GM10266 (cell line): ENCODE results near the gene FBXW4.

Experiments used
- DNase-seq: peaks from one replicate; pipeline ENCODE4 v3.0.0; 2012; ENCODE audit errors: extremely low spot score
- TF ChIP-seq, protein P1 (sequence below): IDR thresholded peaks from 2 replicates; pipeline ENCODE4 v1.5.1; 2012; ENCODE audit warnings: mild to moderate bottlenecking, low read depth; ENCODE audit not compliant: control insufficient read depth, insufficient read depth; ENCODE audit errors: missing control alignments

FBXW4 gene

DNA sequence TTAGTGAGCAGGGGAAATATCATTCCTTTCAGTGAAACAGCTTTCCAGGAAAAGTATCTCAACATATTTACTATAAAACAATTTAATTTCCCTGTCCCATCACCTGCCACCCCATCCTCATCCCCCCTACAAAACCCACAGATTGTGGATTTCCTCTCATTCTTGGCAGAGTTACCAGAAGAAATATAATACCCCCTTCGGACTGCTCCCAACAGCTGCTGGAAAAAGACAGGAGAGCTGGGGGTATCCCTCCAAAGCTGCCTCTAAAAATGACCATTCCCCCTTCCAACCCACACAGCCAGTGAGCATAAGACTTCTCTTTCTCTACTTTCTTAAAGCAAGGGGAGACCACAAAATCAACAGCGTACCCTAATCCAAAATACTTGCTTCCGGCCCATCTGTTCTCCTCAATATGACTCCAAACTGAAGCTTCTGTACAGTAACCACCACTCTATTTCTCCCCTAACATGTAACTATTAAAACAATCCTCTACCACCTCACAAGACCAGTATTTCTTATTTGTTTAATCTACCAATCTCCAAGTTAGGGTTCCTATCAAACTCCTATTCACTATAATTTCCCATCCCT, 7.8 kb downstream of the FBXW4 start:
- TF ChIP-seq, protein P1, sequence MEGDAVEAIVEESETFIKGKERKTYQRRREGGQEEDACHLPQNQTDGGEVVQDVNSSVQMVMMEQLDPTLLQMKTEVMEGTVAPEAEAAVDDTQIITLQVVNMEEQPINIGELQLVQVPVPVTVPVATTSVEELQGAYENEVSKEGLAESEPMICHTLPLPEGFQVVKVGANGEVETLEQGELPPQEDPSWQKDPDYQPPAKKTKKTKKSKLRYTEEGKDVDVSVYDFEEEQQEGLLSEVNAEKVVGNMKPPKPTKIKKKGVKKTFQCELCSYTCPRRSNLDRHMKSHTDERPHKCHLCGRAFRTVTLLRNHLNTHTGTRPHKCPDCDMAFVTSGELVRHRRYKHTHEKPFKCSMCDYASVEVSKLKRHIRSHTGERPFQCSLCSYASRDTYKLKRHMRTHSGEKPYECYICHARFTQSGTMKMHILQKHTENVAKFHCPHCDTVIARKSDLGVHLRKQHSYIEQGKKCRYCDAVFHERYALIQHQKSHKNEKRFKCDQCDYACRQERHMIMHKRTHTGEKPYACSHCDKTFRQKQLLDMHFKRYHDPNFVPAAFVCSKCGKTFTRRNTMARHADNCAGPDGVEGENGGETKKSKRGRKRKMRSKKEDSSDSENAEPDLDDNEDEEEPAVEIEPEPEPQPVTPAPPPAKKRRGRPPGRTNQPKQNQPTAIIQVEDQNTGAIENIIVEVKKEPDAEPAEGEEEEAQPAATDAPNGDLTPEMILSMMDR, result no peak
- DNase-seq, result no peak

DNA sequence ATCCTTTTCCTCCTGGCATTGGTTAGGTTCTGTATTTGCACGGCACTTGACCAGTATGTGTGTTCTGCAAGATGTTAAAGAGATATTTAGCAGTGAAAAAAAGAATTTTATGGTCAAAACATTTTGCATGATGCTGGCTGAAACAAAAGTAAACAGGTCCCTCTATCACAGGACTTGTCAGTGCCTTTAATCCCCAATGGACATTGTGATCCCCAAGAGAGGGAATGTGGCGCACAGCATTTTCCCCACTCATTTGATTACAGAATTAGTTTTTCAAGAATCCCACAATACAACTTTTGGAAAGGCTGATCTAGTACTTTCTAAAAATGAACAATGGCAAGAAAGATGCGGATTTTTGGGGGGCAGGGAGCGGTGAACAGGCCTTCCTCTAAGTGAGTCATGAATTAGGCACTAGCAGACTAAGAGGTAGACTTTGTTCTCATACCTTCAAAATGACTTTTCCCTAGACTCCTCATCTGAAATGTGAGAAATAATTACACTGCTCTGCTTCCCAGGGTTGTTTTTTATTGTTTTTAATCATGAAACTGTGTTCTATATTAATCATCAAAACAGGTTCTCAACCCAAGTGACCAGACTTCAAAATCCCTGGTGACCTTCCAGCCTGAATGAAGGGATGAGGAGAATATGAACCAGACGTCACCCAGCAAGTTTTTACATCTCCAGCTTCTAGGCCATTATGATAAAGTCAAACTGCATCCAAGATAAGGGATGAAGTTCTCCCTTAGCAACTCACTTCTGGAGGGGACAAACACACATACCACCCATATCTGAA, 8.6 kb downstream of the FBXW4 start:
- TF ChIP-seq, protein P1, result no peak
- no peak for DNase-seq

DNA sequence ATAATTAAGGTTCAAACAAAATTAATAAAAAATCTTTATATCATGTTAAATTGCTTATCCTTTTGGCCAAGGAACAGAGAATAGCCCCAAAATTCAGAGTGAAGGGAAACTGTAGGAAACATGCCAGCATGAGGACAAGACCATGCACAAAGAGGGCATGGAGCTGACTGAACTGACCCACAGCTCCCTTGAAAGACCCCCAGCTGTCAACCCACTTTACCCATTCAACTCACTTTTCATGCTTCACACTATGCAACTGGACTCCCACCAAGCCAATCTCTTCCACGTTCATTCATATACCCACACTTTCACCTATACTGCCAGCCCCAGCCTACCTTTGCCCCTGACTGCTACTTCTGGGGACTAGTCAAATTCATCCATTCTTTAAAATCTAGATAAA, 10.2 kb downstream of the FBXW4 start:
- DNase-seq, result no peak
- TF ChIP-seq, protein P1, result no peak

DNA sequence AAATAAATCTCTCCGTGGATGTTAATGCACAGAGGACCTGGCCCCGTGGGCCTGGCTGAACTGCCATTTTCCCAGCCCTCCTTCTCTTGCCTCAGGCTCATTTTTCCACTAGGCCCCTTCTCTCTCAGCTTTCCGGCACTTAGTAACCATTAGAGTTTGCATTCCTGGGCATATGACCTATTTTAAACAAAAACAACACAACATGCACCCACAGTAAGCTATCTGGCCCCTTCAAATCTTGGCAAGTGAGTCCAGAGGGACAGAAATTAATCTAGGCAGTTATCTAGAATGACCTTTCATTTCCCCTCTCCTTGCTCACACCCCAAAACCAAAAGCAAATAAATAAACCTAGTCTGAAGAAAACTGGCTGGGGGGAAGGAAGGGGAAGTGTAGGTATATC, 11.7 kb downstream of the FBXW4 start:
- DNase-seq, result no peak

DNA sequence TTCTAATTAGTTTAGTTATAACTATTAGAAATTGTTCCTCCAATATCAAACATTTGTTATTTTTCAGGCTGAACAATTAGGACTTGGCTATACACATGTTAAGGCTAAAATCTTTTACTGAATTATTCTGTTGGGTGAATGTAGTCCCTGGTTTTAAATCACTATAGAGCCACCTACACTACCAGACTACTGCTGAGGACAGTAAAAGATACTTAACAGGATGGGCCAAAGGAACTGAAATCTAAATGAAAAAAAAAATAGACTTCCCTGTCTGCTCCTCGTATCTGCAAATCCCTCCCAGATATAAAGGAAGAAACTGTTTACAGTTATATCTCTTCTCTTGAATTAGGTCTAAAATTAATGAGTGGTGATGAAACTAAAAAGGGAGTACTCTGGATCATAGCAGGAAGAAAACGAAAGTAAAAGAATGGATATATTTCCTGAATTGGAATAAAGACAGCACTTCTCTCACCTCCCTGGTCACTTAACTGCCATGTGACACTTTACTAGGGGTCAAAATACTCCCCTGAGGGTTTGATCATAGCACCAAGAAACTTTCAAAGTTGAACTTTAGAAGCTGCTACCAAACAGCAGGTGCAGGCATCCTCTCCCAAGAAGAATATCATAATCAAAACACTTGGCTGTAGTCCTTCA, 12.7 kb downstream of the FBXW4 start:
- TF ChIP-seq, protein P1, result no peak
- DNase-seq, result no peak

More for the DNA sequence above, 11.7 kb downstream of the FBXW4 start:
- TF ChIP-seq, protein P1, result no peak

DNA sequence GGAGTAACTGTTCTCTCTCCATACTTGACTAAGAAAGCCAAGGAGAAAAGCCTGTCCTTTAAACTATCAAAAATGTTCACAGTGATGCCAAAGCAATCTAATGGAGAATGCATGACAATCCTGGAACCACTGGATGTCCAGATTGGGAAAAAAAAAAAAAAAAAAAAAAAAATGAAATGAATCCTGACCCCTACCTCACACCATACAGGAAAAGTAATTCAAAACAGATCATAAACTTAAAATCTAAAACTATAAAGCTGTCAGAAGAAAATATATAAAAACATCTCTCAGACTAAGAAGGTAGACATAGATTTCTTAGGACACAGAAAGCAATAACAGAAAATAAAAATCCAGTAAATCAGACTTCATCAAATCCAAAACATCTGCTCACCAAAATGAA, 18.4 kb downstream of the FBXW4 start:
- no peak for DNase-seq
- TF ChIP-seq, protein P1, result no peak

DNA sequence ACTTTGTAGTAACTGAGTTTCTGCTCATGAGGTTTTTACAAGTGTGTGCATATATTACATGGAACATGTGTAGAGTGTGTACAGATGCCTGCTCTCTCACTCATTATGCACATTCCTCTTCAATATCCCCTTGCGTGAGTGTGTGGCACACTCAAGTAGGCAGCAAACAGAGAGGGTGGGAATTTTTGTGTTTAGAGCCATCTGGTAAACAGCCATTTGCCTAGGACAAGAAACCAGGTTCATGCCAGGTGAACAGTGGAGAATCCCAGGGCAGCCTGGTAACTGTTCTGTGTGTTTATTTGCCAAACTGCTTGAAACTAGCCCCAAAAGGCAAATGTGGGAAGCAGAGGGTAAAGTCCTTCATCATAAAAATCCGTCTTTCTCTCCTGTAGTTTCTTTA, 19.9 kb downstream of the FBXW4 start:
- no peak for DNase-seq
- TF ChIP-seq, protein P1, result no peak
